Ureter (tissue), 1 donor: ENCODE measurements around the gene ARHGAP22. TPM values are rescaled to one million over a fixed set of nuclear protein-coding genes. Genes with fewer than 3 reads are reported as not detected.

ENCODE experiments used
- DNase-seq: peaks from one replicate; pipeline ENCODE4 v3.0.0-alpha.2; 2020; ENCODE audit warnings: low spot score
- total RNA-seq: library from RNA; stranded (reverse); gene quantifications from one replicate; pipeline ENCODE4 v1.2.4, GENCODE V29; 2023
- donor health status: DM: yes; HTN: yes; CAD: no.

The ARHGAP22 gene
- total RNA-seq, 1 donor from 2014 or later, result 4.6 TPM

DNA sequence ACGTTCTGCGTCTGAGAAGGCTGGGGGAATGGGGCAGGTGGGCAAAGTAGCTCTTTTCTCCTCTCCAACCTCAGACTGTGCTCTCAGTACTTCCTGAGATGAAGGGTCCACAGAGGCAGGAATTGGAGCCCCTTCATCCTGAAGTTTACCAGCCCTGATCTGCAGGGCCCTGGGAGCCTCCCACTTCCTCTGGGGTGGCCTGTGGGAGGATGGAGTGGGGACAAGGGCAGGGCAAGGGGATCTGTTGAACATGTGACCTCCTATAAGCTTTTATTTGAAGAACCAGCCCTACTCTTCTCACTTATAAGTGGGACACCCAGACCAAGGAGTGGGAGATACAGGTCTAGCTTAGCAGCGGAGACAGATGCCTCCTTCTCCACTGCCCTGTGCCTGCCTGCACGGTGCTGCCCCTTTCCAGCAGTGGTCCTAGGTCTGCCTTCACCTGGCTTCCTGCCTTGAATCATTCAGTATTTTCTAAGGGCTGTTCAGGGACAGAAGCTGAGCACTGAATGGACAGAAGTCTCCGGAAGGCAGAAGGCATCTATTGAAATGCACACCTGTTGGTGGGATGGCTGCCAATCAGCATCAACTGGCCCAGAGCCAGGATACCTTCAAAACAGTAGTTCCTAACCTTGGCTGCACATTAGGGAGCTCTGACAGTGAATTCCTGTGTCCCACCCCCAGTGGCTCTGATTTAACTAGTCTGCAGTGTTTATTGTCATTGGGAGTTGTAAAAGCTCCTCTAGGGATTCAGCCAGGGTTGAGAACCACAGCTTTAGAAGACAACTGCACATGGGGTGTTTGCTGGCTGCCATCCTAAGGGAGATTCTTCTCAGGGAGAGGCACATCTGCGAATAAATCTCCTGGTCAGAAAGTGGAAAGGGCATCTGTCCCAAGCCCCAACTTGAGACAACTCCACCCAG lies 2.7 kb upstream of the ARHGAP22 start:
- peak; percentile 28 for DNase-seq

DNA sequence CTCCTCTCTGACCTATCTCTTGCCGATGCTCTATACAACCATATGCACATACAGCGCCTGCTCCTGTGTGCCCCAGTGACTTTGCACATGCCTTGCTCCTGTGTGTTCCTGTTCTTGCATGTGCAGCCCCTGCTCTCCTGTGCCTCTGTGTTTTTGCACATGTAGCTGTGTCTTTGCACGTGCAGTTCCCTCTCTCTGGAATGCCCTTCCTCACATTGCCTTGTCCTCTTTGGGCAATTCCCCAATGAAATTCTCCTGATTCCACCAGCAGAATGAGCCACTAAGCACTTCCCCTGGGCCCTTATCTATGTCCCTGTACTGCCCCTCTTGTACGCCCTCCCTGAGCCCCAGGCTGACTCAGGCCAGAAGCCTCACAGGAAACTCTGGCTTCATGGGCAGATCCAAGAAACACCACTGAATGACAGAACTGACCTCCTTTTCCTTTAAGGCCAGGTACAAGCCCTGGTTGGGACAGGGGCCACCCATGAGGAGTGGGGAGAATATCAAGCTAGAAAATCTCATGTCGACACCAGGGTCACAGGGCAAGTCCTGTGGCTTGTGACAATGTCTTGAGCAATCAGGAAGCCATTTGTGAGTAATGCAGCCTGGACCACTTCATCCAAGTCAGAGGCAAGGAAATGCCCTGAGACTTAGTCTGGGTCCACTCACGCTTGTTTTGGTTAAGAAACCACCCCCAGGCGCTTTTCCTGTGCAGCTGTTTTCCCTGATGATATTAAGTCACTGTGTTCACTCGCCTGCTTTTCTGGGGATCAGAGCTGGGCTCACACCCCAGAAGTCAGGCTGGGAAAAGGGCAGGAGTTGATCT lies 1.9 kb upstream of the ARHGAP22 start:
- peak; percentile 41 for DNase-seq

DNA sequence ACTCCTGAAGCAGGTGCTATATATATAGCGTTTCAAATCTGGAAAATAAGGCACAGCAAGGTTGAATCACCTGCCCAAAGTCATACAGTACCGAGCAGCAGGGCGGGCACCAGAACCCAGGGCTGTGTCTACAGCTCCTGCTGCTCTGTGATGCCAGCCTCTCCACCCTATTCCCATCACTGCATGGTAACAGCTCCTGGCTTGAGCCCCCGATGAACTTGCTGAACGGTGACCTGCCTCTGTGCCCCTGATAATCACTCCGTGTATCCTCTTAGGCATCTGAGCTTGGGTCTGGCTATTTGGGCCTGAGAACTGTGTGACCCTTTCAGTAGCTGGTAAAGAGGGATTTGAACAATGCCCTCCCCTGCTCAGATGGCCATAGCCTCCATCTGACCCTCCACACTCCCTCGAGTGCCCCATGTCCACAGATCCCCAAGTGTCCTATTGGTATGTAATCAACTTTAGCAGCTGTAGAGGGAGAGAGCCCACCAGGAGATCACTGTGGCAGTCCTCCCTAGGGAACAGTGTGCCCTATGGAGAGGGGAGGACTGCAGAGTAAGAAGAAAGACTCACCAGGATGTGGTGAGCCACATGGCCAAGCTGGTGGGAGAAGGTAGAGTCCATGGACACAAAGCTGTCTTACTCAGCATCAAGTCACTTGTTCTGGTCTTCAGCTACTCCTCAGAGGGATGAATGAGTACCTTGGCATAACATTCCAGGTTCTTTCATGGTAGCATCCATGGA lies 1.1 kb upstream of the ARHGAP22 start:
- DNase-seq, result peak; percentile 38

DNA sequence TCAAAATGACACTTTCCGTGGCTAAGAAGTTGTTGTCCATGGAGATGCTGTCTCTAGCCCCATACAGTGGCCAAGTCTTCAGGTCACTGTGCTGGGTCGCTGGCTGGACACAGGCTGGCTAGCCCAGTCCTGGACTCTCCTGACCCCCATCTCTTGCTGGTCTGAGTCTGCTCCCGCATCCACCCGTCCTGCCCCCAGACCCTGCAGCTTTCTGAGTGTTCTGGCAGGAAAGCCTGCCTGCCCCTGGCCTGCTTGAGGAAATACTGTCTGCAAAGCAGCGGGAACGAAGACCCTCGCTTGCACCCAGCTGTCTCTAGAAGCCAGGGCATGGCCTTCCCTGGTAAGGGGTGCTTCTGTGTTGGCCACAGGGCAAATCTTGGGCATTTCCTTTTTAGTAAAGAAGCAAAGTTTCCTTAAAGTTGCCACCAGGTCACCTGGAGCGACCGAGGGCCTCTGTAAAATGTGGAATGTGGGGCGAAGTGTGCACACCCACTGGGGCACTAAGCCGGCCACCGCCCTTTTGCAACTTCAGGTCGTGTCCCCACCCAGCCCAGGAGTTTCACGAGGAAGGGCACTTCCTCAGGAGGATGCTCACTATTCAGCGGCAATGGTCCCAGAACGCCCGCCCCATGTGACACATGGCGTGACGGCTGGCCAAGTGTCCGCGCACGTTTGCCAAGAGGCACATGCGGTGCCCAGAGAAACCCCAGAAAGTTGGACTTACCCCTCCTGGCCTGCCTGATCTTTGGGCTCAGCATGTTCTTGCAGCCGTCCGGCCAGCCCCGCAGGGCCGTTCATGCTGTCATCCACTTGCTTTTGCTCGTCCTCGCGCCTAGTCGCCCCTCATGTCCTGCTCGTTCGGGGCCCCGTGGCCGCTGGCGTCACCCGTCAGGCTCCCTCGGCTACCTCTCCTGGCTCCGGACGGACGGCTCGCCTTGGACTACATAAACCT lies 558 bp downstream of the ARHGAP22 start:
- peak; percentile 44 for DNase-seq

DNA sequence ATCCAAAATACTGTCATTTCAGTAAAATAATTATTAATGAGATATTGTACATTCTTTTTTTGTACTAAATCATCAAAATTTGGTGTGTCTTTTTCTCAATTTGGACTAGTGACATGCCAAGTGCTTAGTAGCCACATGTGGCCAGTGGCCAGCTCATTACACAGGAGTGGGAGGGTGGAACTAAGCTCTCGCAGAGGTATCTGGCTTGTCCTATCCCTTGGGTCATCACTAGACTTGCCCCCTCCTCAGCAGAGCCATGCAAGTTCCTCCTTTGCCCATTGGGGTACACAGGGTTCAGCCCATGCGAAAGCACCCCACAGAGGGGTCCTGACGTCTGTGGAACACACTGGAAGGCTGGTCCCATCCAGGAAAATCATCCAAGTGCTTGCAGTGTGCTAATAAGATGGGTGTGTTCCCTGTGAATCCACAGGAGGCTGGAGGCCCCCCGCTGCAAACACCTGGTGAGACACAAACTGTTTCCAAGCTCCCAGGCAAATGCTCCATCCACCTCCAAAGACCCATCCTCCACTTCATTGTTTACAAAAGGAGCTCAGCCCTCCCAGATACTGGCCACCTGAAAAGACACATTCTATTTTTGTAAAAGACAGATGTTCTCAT lies 1.3 kb downstream of the ARHGAP22 start:
- peak; percentile 32 for DNase-seq

DNA sequence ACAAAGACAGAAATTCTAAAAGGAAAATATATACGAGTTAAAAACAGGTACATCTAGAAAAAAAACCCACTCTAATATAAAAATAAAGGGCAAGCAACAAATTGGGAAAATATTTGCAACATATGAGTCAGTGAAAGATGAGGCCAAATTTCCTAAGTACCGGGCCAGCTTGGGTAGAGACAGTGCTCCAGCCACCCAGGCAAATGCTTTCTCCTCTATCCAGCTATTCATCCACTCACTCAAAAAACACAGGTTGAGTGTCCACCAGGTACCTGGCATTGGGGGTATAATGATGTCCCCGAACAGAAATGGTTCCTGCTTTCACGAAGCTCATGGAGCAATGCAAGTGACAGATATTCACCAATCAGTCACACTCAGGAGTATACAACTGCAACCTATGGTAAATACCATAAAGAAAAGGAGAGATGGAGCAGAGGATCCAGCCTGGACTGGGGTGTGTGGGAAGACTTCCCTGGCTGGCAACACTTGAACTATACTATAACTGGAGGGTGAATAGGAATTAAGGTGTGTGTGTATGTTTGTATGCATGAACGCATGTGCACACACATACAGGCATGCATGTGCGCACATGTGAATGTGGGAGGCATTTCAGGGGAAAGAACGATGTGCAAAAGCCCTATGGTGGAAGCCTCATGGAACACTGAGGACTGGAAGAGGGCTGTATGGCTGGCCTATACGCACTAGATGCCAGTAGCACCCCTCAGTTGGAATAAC lies 2.3 kb downstream of the ARHGAP22 start:
- no peak for DNase-seq

DNA sequence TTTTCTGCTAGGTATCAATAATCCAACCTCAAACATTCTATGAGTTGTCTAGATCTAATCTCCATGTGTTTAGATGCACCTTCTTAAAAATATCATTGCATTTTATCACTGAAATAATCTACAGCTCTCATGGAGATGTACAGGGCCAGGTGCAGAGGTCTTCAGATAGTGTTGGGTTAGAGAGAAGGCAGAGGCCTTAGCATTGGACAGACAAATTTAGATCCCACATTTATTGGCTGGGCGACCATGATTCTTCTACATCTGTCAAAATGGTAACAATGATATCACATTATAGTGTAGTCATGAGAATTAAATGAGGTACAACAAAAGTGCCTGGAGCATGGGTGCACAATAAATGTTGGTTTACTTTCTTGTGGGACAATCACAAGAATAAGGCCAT lies 3.1 kb downstream of the ARHGAP22 start:
- DNase-seq, result no peak

DNA sequence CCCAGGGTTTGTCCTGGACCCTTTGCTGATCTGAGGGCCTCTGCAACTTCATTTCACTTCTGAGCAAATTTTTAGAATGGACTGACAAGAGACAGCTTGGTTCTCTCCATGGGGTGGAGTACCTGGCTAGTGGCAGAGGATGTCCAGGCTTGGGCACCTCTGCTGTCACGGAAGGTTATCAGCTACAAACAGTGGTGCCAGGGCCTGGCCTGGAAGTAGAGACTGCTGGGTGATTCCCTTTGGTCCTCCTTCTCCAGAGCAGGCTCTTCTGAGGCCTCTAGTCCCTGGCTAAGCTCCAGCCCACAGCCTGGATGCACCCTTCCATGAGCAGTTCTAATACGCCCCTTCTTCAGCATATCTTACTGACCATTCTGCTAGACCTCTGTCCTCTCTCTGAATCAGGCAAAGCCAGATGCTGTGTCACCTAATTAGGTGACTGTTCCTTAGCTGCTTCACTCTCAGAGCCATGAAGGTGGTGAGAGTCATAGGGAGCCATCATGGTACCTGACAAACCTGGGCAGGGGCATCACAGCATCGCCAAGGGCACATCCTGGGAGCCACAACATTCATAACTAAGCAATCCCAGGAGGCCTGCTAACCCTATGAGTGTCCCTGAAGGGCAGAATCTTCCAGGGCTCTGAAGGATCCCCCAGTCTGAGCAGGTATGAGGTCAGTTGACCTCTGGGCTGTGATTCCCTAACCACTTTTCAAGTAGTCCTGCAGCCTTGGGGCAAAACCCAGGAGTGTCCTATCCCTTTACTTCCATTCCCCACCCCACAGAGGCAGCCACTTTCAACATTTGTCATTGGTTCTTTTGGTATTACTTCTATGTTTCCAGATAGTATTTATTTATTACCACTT lies 4.0 kb downstream of the ARHGAP22 start:
- no peak for DNase-seq

DNA sequence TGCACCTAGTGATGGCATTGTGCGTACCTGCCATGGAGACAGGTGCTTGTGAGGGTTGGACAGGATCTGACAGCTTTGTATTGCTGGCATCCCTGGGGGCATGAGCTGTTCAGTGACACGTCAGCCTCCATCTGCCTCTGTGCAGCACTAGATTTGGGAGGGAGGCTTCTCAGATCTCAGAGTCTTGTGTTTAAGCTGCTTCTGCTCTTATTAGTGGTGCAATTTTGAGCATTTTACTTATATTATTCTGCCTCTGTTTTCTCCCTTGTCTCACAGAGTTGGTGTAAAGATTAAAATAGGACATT lies 5.1 kb downstream of the ARHGAP22 start:
- DNase-seq, result no peak

DNA sequence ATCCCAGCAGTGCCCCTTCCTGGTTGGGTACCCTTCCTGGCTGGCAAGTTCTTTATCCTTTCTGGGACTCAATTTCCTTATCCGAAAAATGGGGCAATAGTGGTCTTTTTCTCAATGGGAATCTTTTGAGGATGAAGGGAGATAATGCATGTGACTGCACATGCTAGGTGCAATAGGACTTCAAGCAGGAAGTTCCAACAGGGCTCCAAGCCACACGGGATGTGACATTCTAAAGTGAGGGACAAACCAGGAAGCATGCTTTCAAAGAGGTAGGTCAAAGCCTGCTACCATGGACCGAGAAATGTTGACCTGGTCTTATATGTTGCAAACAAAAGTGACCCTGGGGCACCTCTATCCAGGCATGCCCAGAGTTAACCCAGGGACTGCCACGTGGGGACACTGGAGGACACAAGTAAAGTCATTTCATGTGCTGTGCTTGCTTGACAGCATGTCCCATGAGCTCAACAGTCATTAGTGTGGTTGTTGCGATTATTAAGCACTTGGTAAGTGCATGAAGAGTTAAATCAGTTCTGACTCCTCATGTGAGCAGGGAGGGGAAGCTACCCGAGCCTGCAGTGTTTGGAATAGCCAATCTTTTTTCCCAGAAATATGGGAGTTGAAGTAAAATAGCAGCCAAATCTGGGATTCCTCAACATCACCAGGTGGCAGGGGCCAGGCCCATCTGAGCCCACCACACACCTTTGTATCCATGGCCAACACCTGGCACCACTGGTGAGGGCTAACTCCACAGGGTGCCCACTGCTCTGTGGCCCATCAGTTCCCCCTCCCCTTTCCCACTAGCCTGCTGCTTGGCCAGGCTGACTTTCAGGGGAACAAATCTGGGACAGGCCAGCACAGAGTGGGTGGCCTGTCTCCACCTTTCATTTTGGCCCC lies 5.7 kb downstream of the ARHGAP22 start:
- no peak for DNase-seq

DNA sequence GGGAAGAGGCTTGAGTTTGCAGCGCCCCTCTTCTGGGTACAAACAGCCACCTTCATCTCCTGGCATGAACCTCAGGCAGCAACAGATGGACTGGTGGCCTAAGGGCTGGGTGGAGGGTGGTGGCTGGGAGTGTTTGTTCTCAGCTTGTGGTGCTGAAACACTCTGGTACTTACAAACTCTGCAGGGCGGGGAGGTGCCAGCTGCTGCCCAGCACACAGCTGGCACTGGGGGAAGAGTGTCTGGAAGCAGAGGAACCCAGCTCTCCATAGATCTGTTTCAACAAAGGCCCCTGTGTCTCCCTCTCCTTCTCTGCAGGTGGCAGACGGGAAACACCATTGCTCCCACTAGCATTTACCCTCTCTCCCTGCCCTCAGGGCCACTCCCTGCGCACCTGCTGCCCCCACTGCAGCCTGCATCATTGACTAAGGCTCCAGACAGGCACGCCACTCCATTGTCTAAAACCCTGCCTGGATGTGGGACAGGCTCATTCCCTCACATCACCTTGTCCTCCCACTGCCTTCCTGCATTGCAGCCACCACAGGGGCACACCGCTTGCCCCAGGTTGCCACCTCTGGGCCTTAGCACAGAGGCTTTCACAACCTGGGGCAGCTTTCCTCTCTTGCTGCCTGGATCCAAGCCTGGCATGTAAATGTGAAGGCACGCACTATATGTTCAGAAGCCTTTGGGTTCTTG lies 6.5 kb downstream of the ARHGAP22 start:
- no peak for DNase-seq

DNA sequence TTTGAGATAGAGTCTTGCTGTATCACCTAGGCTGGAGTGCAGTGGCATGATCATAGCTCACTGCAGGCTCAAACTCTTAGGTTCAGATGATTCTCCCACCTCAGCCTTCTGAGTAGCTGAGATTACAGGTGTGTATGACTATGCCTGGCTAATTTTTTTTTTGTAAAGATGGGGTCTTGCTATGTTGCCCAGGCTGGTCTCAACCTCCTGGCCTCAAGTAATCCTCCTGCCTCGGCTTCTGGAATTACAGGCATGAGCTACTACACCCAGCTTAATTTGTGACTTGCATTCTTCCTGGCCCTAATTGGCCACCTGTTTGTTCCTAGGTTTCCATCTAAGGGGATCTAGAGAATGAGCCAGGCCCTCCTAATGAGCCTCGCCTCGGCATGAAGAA lies 9.3 kb downstream of the ARHGAP22 start:
- no peak for DNase-seq

DNA sequence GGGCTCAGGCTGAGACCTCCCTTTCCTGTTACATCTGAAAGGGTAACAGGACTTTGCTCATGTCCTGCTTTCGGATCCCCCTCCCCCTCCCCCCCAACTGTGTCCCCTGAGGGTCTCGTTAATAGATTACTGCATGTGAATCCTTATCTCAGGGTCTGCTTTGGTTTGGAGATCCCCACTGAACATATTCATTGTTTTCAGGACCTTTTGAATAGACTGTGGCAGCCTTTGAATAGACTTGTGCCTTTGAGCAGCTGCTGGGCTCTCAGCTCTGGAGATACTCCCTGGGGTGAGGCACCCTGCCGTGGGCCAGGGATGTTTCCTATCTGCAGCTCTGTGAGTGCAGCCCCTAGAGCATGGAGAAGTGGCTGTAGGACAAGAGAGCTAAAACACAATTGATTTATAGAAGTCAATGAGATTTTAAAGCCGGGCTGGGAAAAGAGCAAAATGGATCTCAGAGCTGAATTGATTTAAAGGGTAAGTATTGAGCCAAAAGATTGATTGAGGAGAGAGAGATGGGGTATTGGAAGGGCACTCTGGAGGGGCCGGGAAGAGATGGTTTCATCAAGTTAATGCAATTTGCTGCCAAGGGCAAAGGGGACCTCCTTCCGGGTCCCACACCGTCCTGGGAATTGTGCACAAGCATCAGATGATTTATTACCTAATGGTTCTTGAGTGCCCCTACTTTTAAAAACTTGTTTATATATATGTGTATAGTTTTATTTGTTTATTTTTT lies 9.9 kb downstream of the ARHGAP22 start:
- DNase-seq, result no peak

DNA sequence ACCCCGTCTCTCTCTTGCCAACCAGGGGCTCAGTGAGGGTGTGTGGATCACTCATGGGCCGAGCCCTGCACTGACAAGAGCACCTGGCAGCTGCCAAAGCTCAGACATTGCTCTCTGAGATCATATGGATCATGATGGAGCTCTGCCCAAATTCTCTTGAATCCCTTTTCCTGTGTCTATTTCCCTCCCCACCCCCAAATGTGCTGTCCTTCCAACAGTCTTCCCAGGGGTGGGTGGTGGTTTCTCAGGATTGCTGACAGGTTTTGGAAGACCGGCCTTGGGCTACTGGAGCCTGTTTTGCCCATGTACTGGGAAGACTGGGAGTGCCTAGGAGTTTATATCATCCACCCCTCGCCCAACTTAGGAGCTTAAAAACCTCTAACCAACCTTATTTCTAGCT lies 10.5 kb downstream of the ARHGAP22 start:
- DNase-seq, result no peak

DNA sequence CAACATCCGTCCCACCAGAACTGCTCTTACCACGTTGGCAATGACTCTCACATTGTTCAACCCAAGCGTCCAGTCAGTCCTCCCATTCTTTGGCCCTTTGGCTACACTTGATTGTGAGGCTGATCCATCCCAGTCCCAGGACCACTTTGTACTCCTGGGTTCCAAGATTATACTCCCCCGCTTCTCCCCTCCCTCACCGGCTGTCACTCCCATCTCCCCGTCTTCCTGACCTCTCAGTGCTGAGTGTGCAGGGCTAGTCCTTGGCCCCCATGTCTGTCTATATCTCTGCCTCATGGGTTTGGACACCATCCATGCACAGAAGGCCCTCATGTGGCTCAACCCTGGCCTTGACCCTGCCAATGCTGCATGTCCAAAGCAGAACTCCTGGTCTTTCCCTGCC lies 12.5 kb downstream of the ARHGAP22 start:
- no peak for DNase-seq

DNA sequence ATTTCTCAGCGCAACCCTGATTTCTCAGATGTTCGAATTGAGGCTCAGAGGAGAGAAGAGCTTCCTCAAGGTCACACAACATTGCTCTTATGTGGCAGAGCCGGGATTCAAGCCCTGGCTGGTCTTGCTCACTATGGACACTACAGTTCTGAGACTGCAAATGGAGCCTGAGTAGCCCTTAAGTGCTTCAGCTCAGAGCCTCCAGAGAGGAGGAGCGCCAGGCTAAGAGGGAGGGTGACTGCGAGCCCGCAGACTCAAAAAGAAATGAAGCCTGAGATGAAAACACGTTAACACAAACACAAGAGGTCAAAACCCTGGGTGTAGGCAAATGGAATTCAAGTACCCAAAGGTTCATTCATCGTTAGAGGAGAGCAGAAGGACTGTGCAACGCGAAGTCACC lies 13.9 kb downstream of the ARHGAP22 start:
- no peak for DNase-seq

DNA sequence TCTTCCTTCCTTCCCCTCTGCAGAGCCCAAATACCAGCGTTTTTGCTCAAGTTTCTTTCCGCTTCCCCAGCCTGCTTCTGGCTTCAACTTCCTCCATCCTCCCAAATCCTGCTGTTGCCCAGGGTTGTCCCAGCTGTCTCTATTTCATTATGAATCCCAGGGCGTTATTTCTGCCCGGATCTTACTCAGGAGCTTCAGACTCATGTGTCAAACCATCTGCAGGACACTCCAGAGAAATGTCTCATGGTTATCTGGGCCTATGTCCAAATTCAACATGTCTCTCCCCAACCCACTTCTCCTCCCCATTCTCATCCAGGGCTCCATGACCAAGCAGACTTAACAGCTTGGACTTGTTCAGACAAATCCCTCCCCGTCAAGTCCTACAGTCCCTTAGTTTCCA lies 15.6 kb downstream of the ARHGAP22 start:
- no peak for DNase-seq
